GM19452 (cell line): Measurements from ENCODE around the gene SPOCK2.

Source experiments
- ATAC-seq: cut with Tn5 transposase; IDR thresholded peaks from one replicate; pipeline ENCODE4 v1.9.1; 2021; ENCODE audit not compliant: unreplicated experiment

SPOCK2 gene

GRCh38 chr10:72074574-72075375 lies 13.6 kb downstream of the SPOCK2 start:
- ATAC-seq: no peak

- ATAC-seq: no peak
Measured at GRCh38 chr10:72073708-72074573, 14.4 kb downstream of the SPOCK2 start.

GRCh38 chr10:72072639-72073038 lies 15.7 kb downstream of the SPOCK2 start:
- ATAC-seq: no peak

- no peak for ATAC-seq
Measured at GRCh38 chr10:72072046-72072445, 16.3 kb downstream of the SPOCK2 start.

GRCh38 chr10:72069751-72070526 lies 18.4 kb downstream of the SPOCK2 start:
- no peak for ATAC-seq

GRCh38 chr10:72068901-72069446 lies 19.4 kb downstream of the SPOCK2 start:
- no peak for ATAC-seq

- no peak for ATAC-seq
Measured at GRCh38 chr10:72068126-72068765, 20.1 kb downstream of the SPOCK2 start.

GRCh38 chr10:72067463-72068125 lies 20.8 kb downstream of the SPOCK2 start:
- ATAC-seq: no peak

GRCh38 chr10:72066318-72067284 lies 21.8 kb downstream of the SPOCK2 start:
- no peak for ATAC-seq

- ATAC-seq: no peak
Measured at GRCh38 chr10:72065439-72066025, 22.8 kb downstream of the SPOCK2 start.

- no peak for ATAC-seq
Measured at GRCh38 chr10:72063703-72064391, 24.5 kb downstream of the SPOCK2 start.

- no peak for ATAC-seq
Measured at GRCh38 chr10:72062832-72063702, 25.3 kb downstream of the SPOCK2 start.

- ATAC-seq: no peak
Measured at GRCh38 chr10:72062382-72062781, 26.0 kb downstream of the SPOCK2 start.

GRCh38 chr10:72061930-72062329 lies 26.4 kb downstream of the SPOCK2 start:
- ATAC-seq: no peak

- no peak for ATAC-seq
Measured at GRCh38 chr10:72061491-72061890, 26.9 kb downstream of the SPOCK2 start.

- ATAC-seq: no peak
Measured at GRCh38 chr10:72059843-72060822, 28.2 kb downstream of the SPOCK2 start.
